Lower leg skin (tissue), 3 donors: Measurements from ENCODE around the gene PNPLA2.

Experiments
- POLR2A ChIP-seq, 2 donors: fragments of 450-650 bp; IDR thresholded peaks; one replicate each; pipeline ENCODE4 v1.6.1; 2016 to 2017; ENCODE audit warnings: antibody characterized with exemption in 2 of 2, mild to moderate bottlenecking in 1 of 2, moderate library complexity in 1 of 2
- TF ChIP-seq, protein P1 (sequence below), 3 donors: fragments of 450-650 bp; IDR thresholded peaks; one replicate each; pipeline ENCODE4 v1.5.1; 2016; ENCODE audit warnings: antibody characterized with exemption in 3 of 3, mild to moderate bottlenecking in 3 of 3, moderate library complexity in 2 of 3

- TF ChIP-seq POLR2A (IDR thresholded peaks at IDR 0.05): no peak
- TF ChIP-seq, protein P1, sequence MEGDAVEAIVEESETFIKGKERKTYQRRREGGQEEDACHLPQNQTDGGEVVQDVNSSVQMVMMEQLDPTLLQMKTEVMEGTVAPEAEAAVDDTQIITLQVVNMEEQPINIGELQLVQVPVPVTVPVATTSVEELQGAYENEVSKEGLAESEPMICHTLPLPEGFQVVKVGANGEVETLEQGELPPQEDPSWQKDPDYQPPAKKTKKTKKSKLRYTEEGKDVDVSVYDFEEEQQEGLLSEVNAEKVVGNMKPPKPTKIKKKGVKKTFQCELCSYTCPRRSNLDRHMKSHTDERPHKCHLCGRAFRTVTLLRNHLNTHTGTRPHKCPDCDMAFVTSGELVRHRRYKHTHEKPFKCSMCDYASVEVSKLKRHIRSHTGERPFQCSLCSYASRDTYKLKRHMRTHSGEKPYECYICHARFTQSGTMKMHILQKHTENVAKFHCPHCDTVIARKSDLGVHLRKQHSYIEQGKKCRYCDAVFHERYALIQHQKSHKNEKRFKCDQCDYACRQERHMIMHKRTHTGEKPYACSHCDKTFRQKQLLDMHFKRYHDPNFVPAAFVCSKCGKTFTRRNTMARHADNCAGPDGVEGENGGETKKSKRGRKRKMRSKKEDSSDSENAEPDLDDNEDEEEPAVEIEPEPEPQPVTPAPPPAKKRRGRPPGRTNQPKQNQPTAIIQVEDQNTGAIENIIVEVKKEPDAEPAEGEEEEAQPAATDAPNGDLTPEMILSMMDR (IDR thresholded peaks at IDR 0.05): no peak
Measured at GRCh38 chr11:868394-868793, 49.7 kb downstream of the PNPLA2 start.
